Kidney tubule cell (primary cell): ENCODE data around the gene ADAMTS2.
"Not testable (repeated sequence)": the region's sequence is repeated elsewhere in the genome, so short reads cannot be mapped to it uniquely, and the experiment has no call there.

Experiments used
- DNase-seq: peaks from one replicate; pipeline ENCODE4 v3.0.0-alpha.2; 2018; ENCODE audit warnings: low spot score

Gene ADAMTS2

DNA sequence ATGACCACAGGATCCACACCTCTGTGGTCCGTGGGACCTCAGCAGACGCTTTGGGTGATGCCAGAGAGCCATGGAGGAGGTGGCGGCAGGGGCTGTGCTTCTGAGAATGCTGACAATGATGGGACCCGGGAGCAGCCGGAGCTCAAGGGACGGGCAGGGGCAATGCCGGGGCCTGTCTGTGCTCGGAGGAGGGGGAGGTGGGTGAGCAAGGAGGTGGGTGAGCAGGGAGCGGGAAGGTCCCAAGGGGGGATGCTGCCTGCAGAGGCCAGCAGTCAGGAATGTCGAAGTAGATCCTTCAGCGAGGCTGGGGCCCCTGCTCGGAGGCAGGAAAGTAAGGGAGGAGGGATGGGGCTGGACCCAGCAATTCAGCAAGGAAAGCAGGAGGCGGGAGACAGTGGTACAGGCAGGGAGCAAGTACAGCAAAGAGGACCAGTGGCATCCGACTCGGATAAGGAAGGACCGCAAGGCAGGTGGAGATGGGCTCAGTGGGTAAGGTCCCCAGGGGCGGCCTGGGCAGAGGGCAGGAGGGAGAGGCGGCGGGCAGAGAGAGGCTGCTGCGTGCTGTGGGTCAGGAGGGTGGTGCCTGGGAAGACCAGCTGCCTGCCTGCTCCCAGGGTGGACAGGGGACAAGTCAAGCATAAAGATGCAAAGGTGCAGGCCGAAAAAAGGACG is 49.0 kb downstream of the ADAMTS2 start:
- no peak for DNase-seq

DNA sequence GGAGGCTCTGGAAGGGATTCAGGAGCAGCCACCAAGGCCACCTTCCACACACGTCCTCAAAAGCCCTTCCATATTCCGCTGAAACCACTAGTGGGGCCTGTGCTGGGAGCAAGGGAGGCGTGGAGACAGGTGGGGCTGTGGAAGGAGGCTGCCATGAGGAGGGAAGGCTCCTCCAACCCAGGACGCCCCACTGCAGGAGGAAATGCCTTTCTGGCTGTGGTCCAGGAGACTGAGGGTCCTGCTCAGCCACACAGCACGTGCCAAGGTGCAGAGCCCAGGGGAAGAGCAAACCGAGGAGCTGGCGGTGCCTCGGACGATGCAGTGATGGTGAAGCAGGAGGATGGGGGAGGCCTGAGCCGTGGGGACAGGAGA is 49.5 kb downstream of the ADAMTS2 start:
- DNase-seq, result no peak

DNA sequence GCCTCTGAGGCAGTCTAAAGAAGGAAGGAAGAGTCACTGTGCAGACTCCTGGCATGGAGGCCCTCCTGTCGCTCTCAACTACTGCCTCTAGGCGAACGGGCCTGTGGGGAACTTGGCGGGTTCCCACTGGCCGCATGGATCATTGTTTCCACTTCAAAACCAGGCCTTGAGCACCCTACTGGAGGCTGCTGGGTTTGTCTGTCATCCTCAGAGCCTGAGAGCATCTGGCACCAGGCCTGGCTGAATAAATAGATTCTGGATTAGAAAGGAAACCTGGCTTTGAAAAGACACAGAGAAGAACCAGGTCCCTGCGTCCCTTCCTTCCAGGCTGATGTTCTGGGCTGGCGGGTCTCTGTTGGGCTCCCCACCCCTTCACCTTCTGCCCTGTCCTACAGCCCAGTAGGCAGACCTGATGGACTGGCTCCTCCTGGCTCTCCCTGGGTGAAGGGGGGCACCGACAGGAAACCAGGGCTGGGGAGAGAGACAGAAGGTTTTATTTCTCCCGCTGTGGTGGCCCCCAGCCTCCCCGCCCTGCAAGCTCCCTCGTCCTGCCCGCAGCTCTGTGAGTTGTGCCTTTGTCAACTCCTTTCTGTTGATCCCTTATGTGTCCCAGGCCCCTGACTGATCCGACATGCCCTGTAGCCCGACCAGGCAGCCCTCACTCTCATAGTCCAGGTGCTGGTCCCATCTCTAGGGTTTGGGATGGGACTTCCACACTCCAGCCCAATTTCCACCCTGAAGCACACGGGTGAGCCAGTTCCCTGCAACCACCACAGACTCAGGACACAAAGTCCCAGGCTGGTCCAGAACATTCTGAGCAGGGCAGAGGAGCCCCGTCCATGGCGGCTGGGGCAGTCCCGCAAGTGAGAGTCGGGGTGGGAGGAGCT is 50.1 kb downstream of the ADAMTS2 start:
- DNase-seq, result no peak

DNA sequence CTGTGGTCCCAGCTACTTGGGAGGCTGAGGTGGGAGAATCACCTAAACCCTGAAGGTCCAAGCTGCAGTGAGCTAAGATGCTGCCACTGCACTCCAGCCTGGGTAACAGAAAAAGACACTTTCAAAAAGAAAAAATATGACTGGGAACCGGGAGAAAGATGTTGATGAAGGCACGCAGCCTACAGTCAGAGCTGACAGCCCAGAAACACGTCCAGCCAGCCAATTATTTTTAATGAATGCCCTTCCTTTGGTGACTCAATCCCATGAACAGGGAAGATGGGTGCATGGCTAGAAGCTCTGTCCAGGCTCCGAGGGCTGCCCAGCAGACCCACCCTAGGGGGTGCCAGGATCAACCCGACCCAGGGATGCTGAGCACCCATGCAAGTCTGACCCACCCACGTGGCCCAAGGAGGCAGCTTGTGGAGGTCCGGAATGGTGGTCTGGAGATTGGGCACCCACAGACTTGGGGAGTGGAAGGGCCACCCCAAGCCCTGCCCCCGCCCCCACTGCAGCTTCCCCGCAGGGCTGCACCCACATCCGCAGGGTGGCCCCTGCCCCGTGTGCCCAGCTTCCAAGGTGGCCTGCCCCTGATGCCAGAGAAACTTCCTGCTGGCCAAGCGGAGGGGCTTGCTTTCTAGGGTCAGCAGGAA is 51.0 kb downstream of the ADAMTS2 start:
- DNase-seq, result no peak

DNA sequence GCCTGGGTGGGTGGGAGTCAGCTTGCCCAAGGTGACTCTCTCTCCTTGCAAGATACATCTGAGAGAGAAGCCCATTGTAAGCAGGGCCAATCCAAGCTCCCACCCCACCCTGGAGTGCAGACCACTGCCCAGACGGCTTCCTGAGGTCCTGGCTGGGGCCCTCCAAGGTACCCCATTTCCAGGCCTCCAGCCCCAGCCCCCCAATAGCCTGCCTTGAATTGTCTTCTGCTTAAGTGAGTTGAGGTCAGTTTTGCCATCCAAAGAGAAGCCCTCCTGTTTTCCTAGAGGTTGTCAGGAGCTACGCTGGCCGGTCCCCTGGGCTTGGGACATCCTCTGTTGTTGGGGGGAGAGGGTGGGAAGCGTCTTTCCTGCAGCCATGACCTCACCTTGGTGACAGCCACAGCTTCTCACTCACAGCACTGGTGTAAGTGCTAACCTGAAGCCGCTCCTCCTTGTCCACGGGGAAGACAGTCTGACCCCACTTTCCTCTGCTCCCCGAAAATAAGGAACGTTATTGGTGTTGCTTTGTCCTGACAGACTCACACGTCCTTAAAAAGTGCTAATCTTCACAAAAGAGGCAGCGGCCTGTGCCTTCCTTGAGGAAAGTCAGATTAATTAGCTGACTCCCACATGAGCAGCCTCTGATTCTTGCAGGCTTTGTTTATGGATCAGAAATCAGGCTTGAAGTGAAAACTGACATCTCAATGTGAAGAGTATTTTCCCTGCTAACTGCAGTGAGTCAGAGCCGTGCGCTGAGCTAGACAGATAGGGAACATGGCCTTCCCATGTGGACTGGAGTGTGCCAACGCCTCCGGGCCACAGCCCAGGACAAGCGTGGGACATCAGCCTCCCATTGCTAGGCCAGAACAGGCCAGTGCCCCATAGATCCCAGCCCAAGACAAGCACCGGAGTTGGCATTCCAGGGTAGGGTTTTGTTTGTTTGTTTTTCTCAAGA is 52.3 kb downstream of the ADAMTS2 start:
- no peak for DNase-seq

DNA sequence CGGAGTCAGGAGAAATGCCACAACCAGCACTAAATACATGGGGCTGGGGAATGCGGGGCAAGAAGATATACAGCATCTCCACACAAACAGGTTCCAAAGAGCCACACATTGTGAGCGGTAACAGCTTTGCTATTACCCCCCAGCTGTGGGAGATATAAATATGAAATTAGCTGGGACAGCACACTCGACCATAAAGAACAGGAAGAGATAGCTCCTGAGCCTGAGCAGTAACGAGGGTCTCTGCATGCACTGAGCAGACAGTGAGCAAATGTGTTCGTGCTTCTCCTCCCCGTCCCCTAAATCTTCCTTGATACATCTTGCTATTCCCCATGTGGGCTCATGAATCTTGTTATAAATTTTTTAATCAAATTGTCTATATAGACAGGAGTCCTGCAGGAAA is 53.1 kb downstream of the ADAMTS2 start:
- no peak for DNase-seq

DNA sequence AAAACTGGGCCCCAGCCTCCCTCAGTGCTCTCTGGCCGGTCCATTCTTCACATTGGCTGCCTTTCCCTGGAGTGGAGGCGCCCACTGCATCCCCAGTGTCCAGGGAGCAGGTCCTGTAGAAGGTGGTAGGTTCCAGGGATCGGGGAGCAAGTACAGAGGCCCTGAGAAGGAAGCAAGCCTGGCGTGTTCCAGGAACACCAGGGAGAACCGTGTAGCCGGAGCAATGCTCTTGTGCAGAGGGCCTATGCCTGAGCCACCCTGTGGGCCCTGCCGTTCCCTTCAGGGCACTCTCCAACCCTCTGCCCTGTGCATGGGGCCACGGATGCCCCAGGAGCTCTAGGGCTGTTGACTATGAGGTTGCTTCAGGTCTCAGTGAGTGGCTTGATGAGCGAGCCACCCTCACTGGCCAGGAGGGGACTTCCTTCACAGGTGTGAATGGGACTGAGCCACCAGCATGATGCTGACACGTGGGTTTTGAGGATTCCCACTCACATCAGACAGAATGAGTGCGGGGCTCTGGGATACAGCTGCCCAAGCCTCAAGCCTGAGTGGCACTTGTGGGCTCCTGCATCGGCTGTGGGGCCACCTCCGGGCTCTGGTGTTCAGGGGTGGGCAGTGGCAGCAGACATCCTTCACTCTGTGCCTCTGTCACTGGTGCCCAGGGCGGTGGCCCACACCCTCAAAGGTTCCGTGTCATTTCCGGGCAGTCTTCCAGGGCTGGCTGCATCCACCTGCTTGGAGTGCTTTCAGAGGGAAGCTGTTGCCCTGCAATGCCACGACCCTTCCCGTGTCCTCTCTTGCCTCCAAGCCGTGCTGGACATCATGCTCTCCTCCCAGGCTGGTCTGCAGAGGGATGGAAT is 54.4 kb downstream of the ADAMTS2 start:
- no peak for DNase-seq

DNA sequence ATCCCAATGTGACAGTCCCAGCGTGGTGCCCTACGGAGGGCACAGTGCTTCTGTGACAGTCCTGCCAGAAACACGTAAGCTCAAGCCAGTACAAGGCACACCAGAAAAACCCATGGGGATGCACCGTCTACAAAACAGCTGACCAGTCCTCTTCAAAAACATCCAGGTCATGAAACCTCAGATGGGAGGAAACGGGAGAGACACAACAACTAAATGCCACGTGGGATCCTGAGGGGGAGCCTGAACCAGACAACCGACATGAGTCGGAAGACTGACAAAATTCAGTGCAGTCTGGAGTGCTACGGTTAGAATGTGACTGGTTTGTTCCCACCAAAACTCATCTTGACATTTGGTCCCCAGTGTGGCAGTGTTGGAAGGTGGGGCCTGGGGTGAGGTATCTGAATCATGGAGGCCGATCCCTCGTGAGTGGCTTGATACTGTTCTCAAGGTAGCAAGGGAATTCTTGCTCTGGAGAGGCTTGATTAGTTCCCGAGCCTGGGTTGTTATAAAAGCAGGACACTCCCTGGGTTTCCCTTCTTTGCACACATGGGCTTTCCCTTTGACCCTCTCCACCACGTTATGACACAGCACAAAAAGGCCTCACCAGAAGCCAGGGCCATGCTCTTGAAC is 55.4 kb downstream of the ADAMTS2 start:
- no peak for DNase-seq

DNA sequence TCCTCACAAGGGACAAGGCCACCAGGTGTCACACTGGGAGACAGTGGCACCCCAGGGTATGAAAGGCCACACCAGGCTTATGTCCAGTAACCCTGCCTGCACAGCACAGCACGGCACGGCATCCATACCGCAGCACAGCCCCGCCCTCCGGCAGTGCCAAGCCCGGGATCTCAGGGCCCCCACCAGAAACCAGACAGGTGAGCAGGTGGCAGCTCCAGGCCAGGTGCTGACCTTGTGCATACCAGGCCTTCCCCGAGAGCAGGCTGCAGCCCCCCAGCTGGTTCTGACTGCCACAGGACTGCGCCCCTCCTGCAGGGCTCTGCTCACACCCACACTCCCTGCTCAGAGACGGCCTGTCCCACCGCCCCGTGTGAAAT is 56.5 kb downstream of the ADAMTS2 start:
- no peak for DNase-seq

DNA sequence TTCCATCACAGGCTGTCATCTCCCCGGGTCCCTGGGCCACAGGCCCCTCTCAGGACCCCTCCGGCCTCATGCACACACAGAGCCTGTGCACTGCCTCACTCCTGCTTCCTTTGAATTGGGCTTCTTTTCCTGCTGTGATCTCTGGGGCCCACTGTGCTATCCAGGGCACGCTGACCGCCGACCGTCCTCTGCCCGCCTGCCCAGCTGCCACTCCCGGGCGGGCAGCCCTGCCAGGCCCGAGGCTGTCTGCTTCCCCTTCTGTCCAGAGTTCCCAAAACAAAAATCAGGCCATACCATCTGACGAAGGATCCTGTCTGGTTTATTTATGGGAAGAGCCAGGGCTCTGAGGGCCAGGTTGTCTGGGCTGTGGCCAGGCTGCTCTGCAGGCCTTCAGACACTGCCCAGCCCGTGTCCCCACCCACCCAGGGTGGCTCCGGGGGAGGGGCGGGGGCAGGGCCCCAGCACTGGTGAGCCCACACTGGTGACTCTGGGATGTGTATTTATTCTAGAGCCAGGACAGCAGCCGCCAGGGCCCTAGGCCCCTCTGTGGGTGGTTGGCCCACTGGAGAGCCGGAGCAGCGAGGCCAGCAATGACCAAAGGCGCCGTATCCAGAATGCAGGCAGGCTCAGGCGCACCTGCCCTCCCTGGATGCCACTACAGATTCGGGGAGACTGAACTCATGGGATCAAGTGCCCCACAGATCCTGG is 57.0 kb downstream of the ADAMTS2 start:
- DNase-seq, result no peak

DNA sequence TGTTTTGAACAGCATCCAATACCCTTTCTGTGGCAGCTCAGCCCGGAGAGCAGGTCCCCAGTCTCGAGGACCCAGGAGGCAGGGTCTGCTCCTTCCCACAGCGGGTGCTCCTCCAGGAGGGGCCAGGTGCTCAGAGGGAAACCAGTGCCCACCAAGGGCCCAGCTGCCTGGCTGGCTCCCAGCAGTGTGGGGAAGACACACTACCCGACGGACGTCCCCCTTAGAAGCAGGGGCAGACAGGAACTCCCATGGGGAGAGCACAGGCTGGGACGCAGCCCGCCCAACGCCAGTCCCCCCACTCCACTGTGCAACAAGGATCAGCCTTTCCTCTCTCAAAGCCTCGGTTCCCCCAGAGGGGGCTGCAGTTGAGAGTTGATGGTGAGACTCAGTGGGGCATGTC is 57.6 kb downstream of the ADAMTS2 start:
- DNase-seq, result no peak

DNA sequence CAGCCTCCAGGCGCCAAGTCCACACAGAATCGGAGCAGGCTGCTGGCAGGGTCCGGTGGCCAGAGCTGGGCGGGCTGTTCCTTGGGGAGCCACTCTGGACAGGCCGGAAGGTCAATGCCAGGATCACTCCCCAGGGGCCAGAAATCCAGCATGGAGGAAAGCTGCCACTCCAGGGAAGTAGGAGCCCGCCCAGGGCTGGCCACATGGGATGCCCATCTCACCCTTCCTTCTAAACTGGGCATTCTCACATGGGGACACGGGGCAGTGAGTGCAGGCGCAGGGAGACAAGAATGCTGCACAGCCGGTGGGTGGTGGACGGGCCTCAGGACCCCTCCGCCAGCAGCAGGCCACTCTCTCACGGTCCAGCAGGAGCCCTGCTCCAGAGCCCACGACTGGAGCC is 58.2 kb downstream of the ADAMTS2 start:
- no peak for DNase-seq

DNA sequence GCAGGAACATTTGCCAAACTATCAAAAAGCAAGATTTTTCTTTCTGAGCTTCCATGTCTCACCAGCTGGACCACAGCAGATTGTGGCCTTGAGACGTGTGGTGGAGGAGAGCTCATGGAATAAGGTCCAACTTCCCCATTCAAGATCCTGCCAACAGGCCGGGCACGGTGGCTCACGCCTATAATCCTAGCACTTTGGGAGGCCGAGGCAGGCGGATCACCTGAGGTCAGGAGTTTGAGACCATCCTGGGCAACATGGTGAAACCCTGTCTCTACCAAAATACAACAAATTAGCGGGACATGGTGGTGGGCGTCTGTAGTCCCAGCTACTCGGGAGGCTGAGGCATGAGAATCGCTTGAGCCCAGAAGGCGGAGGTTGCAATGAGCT is 59.5 kb downstream of the ADAMTS2 start:
- not testable (repeated sequence) for DNase-seq

DNA sequence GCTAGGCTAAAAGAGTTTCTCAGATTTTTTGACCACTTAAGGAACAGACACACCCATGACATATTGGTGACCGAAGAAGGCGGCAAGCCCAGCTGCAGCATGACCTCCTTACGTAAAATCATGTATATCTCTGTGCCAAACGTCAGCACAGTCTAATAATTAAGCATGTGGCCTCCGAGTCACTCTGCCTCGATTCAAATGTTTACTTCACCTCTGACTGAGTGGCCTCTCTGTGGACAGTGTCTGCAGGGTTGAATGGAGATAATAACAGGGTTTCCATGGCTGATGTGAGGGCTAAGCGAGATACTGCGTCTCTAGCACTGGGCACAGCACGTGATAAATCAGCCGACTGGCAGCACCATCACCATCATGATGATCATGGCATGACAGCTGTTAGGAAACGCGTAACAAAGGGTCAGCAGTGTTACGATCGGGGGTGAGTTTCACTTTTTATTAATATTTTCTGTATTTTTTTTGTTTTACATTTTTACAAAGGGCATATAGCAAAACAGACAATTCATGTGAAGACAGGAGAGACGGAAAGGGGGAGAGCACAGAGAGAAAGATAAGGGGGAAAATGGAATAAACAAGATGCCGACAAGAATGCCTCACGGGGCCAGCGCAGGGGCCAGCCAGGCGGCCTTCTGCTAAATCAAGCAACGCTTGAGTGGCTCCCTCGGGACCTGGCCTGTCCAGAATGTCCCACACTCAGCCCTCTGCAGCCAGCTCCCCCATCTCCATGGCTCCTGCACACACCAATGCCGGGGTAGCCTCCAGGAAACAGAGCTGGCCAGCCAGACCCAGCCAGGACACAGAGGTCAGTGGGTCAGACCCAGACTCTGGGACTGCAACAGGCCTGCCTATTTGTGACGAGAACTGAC is 60.3 kb downstream of the ADAMTS2 start:
- DNase-seq, result peak; percentile 23

DNA sequence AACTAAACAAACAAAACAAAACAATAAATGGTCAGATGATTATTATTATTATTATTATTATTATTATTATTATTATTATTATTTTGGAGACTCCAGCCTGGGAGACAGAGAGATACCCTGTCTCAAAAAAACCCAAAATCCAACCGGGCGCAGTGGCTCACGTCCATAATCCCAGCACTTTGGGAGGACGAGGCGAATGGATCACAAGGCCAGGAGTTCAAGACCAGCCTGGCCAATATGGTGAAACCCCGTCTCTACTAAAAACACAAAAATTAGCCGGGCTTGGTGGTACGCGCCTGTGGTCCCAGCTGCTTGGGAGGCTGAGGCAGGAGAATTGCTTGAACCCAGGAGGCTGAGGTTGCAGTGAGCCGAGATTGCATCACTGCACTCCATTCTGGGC is 61.4 kb downstream of the ADAMTS2 start:
- DNase-seq, result not testable (repeated sequence)

DNA sequence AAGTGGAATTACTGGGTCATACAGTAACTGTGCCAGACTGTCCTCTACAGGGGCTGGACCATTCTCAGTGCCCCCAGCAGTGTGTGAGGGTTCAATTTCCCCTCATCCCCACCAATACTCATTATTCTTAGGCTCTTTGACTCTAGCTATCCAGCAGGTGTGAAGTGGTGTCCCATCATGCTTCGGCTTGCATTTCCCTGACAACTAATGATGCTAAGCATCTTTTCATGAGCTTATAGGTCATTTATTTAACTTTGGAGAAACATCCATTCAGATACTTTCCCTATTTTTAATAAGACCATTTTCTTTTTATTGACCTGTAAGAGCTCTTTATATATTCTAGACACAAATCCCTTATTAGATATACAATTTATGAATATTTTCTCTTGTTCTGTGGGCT is 63.6 kb downstream of the ADAMTS2 start:
- DNase-seq, result no peak

DNA sequence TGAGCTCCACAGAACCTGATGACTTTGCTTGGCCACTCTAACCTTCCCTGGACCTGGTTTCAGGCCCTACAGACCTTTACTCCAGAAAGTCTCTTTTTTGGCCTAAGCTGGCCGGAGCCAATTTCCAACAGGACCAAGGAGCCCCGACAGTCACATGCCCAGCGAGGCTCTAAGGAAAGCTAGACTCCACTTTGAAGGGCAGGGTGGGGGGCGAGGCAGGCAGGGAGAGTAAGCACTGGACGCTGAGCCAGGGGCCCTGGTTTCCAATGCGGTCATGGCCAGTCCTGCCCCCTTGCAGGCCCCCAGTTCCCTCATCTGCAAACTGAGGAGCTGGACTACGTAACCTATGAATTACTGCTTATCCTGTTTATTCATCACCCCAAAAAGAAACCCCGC is 65.2 kb downstream of the ADAMTS2 start:
- no peak for DNase-seq

DNA sequence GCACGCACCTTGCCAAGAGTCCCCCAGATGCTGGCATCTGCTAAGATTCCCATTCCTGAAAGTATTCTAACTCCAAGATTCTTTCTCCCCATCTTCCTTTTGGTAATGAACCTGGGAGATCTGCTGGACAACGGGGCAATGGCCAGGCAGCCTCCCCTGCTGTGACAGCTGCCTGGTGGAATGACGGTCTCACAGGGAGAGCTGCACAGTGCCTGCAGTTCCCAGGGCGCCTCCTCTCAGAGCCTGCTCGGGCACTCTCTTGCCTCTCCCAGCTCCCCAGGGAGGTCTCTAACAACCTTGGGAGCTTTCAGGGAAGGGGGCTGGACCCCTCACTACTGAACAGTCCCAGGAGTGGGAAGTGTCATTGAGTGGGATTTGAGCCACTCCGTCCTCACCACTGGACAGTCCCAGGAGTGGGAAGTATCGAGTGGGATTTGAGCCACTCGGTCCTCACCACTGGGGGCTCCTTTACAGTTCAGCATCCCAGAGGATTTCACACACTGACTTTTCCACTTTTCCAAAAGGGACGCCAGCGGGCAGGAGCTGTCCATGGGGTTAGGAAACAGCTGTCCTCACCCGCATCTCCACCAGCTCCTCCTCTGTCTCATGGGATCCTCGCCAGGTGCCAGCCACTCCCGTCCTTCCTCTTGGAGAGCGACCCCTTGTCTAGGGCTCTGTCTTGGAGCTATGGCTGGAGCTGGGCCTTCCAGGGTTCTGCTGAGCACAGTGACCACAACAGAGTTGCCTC is 65.7 kb downstream of the ADAMTS2 start:
- DNase-seq, result no peak
